CD1c-positive myeloid dendritic cell (primary cell): ENCODE results near the gene PYGB.

ENCODE experiments used
- DNase-seq: peaks from one replicate; pipeline ENCODE4 v3.0.0-alpha.2; 2016; ENCODE audit errors: extremely low spot score

PYGB gene

GRCh38 chr20:25282796-25283195 lies 34.9 kb downstream of the PYGB start:
- no peak for DNase-seq

DNA sequence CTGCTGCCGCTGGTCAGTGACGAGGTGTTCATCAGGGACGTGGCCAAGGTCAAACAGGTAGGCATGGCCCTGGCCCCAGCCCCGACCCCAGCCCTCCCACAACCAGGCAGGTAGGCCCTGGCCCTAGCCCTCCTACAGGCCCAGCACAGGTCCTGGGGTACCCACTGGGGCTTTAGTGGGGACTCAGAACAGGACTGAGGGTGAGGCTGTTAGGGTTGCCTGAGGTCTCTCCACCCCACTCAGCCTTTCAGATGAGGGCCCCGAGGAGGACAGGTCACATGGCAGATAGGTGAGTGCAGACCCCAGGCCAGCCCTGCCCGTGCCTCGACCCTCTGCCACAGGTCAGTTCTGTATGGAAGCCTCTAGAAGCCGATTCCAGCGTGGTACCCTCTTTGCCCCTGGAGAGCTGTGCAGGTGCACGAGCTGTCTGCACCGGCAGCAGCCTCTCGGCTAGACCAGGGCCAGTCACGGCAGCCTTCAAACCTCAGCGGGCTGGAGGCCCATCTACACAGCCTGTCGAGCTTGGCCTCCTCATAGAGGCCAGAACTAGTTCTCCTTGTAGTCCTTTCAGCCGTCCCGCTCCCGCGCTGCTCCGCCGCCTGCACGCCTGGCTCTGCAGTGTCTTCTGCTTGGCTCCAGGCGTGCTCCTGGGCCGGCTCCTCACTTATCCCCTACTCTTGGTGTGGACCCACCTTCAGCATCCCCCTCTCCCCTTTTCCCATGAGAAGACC lies 35.5 kb downstream of the PYGB start:
- DNase-seq: no peak

- no peak for DNase-seq
These were observed 36.3 kb downstream of the PYGB start for GRCh38 chr20:25284131-25284601.

- no peak for DNase-seq
These were observed 37.3 kb downstream of the PYGB start for GRCh38 chr20:25285091-25285647.

GRCh38 chr20:25285856-25286798 lies 38.2 kb downstream of the PYGB start:
- DNase-seq: no peak

DNA sequence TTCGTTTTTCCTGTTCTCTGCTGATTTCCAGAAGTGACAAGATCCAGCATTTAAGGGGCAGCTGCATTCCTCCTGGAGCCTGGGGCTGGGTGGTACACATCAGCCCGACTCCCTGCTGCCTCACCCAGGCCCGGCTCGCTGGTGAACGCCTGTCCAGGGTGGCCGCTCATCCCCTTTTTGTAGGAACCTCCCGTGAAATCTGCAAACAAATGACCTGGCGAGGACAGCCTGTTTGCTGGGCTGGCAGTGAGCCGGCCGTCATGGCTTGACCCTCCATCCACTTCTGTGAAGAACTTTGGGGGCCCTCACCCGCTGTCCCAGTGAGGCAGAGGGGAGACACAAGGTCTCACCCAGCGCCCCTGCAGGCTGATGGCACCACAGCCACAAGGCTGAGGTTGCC lies 39.0 kb downstream of the PYGB start:
- DNase-seq: no peak

DNA sequence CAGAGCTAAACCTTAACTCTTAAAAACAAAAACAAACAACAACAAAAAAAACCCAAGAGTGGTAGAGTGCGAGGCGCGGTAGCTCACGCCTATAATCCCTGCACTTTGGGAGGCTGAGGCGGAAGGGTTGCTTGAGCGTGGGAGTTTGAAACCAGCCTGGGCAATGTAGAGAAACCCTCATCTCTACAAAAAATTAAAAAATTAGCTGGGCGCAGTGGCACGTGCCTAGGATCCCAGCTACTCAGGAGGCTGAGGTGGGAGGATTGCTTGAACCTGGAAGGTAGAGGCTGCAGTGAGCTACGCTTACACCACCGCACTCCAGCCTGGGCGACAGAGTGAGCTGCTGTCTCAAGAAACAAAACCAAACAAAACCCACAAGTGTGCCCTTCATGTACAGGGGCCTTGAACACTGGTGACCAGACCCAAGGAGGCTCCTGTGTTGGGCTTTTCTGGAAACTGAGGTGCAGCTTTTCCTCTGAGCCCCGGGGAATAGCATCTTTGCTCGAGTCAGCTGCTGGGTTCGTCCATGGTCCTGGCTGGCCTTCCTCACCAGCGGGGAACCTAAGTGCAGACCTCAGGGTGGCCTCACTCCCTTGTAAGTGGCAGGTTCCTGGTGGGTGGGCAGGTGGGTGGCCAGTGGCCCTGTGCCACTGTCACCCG lies 39.9 kb downstream of the PYGB start:
- DNase-seq: no peak

DNA sequence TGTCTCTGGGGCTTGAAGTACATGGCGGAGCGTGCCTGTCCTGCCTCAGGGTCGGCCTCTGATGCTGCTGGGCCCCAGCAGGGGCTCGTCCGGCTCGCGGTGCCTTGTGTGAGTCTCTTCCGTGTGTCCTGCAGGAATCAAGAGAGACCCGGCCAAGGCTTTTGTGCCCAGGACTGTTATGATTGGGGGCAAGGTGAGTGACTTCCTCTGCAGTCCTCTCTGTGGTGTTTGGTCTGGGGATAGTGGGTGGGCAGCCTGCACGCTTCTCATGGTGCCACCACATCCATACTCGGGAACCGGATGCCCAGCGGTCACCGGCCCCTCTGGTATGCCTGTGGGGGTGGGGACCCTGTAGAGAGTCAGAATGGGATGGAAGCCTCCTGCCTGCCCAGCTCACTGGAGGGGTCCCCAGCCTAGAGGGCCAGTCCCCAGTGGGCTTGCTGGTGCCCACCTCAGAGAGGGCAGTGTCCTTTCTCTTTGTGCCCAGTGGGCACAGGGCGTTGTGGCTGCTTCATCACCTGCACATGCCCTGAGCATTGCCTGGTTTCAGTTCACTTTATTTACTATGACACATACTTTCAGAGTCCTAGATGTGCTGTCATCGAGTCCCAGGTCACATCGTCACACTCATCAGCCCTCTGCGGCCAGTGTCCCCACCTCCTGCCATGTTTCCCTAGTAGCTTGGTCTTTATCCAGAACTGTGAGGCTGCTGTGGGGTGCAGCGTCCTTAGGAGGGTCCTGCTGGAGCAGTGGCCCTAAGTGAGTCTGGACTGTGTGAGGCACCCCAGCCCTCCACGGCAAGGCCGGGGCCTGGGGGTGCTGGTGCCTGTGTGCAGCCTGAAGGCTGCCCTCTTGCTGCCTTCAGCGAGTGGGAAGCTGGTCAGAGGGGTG lies 40.7 kb downstream of the PYGB start:
- DNase-seq: peak; percentile 63

DNA sequence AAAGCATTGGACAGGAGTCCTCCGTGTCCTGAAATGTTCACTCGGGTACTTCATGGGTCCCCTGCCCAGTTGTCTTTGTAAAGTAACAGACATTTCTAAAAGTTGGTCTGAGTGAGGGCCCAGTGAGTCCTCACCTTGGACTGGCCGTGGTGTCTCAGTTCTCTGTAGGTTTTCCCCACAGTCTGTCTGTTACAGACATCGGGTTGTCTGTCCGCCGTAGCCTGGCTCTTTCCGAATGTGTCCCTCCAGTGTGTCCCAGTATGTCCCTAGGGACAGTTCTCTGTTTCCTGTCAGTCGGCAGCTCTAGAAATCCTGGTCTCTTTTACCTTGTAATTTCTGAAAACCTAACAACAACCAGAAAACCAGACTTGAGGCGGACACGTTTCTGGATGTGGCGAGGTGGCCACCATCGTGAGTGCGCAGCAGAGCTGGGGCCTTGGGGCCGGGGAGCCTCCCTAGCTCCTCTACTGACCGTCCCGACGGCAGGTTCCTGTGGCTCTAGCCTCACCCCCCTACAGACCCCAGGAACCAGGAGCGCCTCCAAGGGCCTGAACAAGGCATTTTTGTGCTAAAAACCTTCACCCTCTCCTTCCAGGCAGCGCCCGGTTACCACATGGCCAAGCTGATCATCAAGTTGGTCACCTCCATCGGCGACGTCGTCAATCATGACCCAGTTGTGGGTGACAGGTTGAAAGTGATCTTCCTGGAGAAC lies 42.2 kb downstream of the PYGB start:
- no peak for DNase-seq

GRCh38 chr20:25290646-25291431 lies 43.0 kb downstream of the PYGB start:
- DNase-seq: no peak

- DNase-seq: no peak
These were observed 43.7 kb downstream of the PYGB start for GRCh38 chr20:25291432-25292133.

GRCh38 chr20:25292176-25292891 lies 44.4 kb downstream of the PYGB start:
- no peak for DNase-seq

DNA sequence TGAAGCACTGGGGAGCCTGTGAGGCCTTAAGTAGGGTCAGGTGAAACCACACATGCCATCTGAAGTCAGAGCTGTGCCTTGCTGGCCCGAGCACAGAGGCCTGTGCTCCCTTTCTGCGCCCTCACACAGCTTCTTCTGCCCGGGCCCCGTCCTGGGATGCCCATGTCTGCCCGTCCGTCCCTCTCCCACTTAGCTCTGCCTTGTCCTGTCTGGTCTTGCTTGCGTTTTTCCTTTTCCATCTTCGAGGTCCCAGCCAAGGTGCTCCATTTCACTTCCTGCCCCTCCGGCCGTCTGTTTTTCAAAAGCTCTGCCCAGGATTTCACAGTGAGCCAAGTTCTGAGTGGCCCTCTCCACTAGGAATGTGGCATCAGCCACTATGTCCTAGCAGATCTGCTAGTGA lies 45.6 kb downstream of the PYGB start:
- no peak for DNase-seq

GRCh38 chr20:25293910-25294458 lies 46.1 kb downstream of the PYGB start:
- DNase-seq: no peak

- DNase-seq: peak; percentile 60
These were observed 46.8 kb downstream of the PYGB start for GRCh38 chr20:25294459-25295385.

DNA sequence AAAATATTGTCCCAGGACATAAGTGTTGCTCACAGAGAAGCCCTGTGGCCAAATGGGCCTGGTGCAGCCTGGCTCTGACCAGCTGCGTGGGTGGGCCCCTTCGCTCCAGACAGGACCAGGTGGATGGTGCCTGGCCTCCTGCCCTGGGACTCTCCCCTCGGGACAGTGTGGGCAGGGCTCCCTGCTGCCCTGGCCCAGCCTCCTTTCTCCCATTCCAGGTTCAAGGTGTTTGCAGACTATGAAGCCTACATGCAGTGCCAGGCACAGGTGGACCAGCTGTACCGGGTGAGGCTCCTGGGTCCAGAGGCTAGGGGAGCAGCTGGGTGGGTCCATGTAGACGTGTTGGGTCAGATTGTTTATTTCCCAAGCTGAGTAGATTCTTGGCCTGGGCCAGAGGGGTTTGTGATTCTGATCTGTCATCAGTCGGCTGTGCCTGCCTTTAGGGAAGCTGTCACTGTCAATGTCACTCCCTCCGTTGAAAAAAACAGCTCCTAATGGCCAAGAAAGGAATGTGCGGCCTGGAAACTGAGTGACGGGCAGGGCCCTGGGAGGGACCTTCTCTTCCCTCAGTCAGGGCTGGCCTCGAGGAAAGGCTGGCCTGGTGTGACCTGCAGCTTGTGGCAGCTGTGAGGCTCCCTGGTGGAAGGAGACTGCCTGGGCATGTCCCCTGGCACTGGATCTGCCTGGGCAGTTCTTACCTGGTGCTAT lies 47.7 kb downstream of the PYGB start:
- no peak for DNase-seq
